SK-N-SH (cell line): Measurements from ENCODE around the gene TBX15. TPM values are rescaled to one million over a fixed set of nuclear protein-coding genes. Genes with fewer than 3 reads are reported as not detected.
"Not testable (repeated sequence)": the region's sequence is repeated elsewhere in the genome, so short reads cannot be mapped to it uniquely, and the experiment has no call there.

ENCODE experiments used
- CTCF ChIA-PET: fragments of 300-600, 350-600 bp; formaldehyde crosslinking; extraction: SDS; loops from one replicate; lab custom pipeline; 2021; lab: Yijun Ruan, JAX
- POLR2A ChIA-PET: fragments of 350-600 bp; sonication (Branson Sonifier 250); formaldehyde crosslinking; extraction: SDS; loops from one replicate; lab custom pipeline; 2020; ENCODE audit warnings: antibody characterized with exemption, inconsistent platforms; lab: Yijun Ruan, JAX
- DNase-seq: peaks from one replicate; pipeline ENCODE4 v3.0.0; 2012
- H2AFZ ChIP-seq: fragments of 200-600 bp; sonication (generic); 2 replicates; pipeline ENCODE4 v1.8.1; 2016; ENCODE audit warnings: antibody characterized with exemption, mild to moderate bottlenecking, low read depth
- H3F3A ChIP-seq: fragments of 200-600 bp; sonication (generic); replicated peaks from 2 replicates; pipeline ENCODE3; 2016; ENCODE audit warnings: antibody characterized with exemption, mild to moderate bottlenecking; ENCODE audit not compliant: insufficient read depth
- H3K27ac ChIP-seq, 2 experiments: fragments of 200-500 bp in 1 of 2; fragments of 200-600 bp in 1 of 2; sonication (Bioruptor generic) in 1 of 2; sonication (generic), shearing (Covaris generic) in 1 of 2; 2 replicates each; pipeline versions ENCODE4 v1.5.1 to v1.6.1; 2014 to 2016; ENCODE audit warnings: low read depth in 2 of 2, inconsistent platforms in 1 of 2, low read length in 1 of 2, mild to moderate bottlenecking in 1 of 2, mixed read lengths in 1 of 2
- H3K27me3 ChIP-seq: fragments of 200-600 bp; sonication (generic), shearing (Covaris generic); 2 replicates; pipeline ENCODE4 v1.6.1; 2016; ENCODE audit warnings: mixed run types; ENCODE audit not compliant: insufficient read depth
- H3K36me3 ChIP-seq, 2 experiments: fragments of 200-500 bp in 1 of 2; fragments of 200-600 bp in 1 of 2; sonication (Bioruptor generic) in 1 of 2; sonication (generic) in 1 of 2; replicated peaks in 1 of 2; 2 replicates each; pipeline versions ENCODE3 to v1.5.1; 2014 to 2016; ENCODE audit warnings: low read length in 1 of 2, mild to moderate bottlenecking in 1 of 2; ENCODE audit not compliant: insufficient read depth in 2 of 2, control insufficient read depth in 1 of 2
- H3K4me1 ChIP-seq, 2 experiments: fragments of 200-500 bp in 1 of 2; fragments of 200-600 bp in 1 of 2; sonication (Bioruptor generic) in 1 of 2; sonication (generic), shearing (Covaris generic) in 1 of 2; 2 replicates each; pipeline versions ENCODE4 v1.5.1 to v1.6.1; 2014 to 2016; ENCODE audit warnings: low read depth in 1 of 2, low read length in 1 of 2, mixed run types in 1 of 2; ENCODE audit not compliant: insufficient read depth in 2 of 2, control insufficient read depth in 1 of 2
- H3K4me2 ChIP-seq: fragments of 200-600 bp; sonication (generic), shearing (Covaris generic); 2 replicates; pipeline ENCODE4 v1.6.1; 2017; ENCODE audit warnings: mixed run types
- H3K4me3 ChIP-seq, 2 experiments: fragments of 200-500 bp in 1 of 2; fragments of 200-600 bp in 1 of 2; sonication (Bioruptor generic) in 1 of 2; sonication (generic), shearing (Covaris generic) in 1 of 2; 2 replicates each; pipeline versions ENCODE4 v1.5.1 to v1.8.1; 2014 to 2016; ENCODE audit warnings: low read depth in 2 of 2, inconsistent platforms in 1 of 2, low read length in 1 of 2, mild to moderate bottlenecking in 1 of 2, mixed read lengths in 1 of 2, moderate library complexity in 1 of 2
- H3K79me2 ChIP-seq: fragments of 200-600 bp; sonication (generic); 2 replicates; pipeline ENCODE4 v1.8.1; 2017; ENCODE audit warnings: mild to moderate bottlenecking; ENCODE audit not compliant: insufficient read depth
- H3K9ac ChIP-seq: fragments of 200-600 bp; sonication (generic); 2 replicates; pipeline ENCODE4 v1.6.1; 2017; ENCODE audit warnings: mixed run types
- H3K9me2 ChIP-seq: fragments of 200-600 bp; sonication (generic); 2 replicates; pipeline ENCODE4 v1.6.1; 2017; ENCODE audit warnings: mixed run types
- H3K9me3 ChIP-seq: fragments of 200-600 bp; sonication (generic); 2 replicates; pipeline ENCODE4 v1.6.1; 2017; ENCODE audit warnings: mixed run types, mild to moderate bottlenecking, moderate library complexity
- H4K20me1 ChIP-seq: fragments of 200-600 bp; sonication (generic); 2 replicates; pipeline ENCODE4 v1.6.1; 2017; ENCODE audit warnings: mild to moderate bottlenecking, mixed run types; ENCODE audit not compliant: insufficient read depth
- EZH2phosphoT487 ChIP-seq: fragments of 200-600 bp; sonication (generic); IDR thresholded peaks from 2 replicates; pipeline ENCODE4 v1.6.1; 2017; ENCODE audit warnings: low read depth, mixed run types, mild to moderate bottlenecking, antibody characterized with exemption, moderate library complexity, borderline replicate concordance
- FOSL2 ChIP-seq: IDR thresholded peaks from 2 replicates; pipeline ENCODE4 v1.4.0; 2012; ENCODE audit warnings: low read depth, mild to moderate bottlenecking, moderate library complexity, borderline replicate concordance
- FOXJ3 ChIP-seq: sonication (generic); formaldehyde crosslinking; IDR thresholded peaks from 2 replicates; pipeline ENCODE4 v1.5.1; 2020; ENCODE audit warnings: mild to moderate bottlenecking, missing genetic modification reagents
- GABPA ChIP-seq: IDR thresholded peaks from 2 replicates; pipeline ENCODE4 v1.4.0; 2012; ENCODE audit warnings: low read depth, mild to moderate bottlenecking
- MEF2A ChIP-seq: IDR thresholded peaks from 2 replicates; pipeline ENCODE4 v1.4.0; 2012; ENCODE audit warnings: low read depth, borderline replicate concordance
- NRF1 ChIP-seq: IDR thresholded peaks from 2 replicates; pipeline ENCODE4 v1.6.1; 2012; ENCODE audit warnings: low read depth, mild to moderate bottlenecking, low read length
- POLR2AphosphoS5 ChIP-seq: IDR thresholded peaks from 2 replicates; pipeline ENCODE4 v1.6.1; 2012; ENCODE audit warnings: low read depth, low read length
- SMC3 ChIP-seq: IDR thresholded peaks from 2 replicates; pipeline ENCODE4 v1.6.1; 2012; ENCODE audit warnings: low read depth, low read length, improper control_type of control experiment
- TEAD4 ChIP-seq: IDR thresholded peaks from 2 replicates; pipeline ENCODE4 v1.4.0; 2012; ENCODE audit warnings: mild to moderate bottlenecking, borderline replicate concordance; ENCODE audit not compliant: insufficient read depth
- YY1 ChIP-seq: IDR thresholded peaks from 2 replicates; pipeline ENCODE4 v1.4.0; 2012; ENCODE audit warnings: low read depth, mild to moderate bottlenecking
- WGBS: methylation state at CpG from one replicate; pipeline ENCODE4 v1.1.6; 2017; ENCODE audit warnings: low lambda C conversion rate; 5-methylcytosine and 5-hydroxymethylcytosine counted together
- polyA plus RNA-seq, 3 experiments: library from polyadenylated mRNA; depleted of rRNA; stranded (reverse); fragments of >200 nt; gene quantifications; 2 replicates each; pipeline ENCODE4 v1.2.3, GENCODE V29; 2012
- TF ChIP-seq, protein P1 (sequence below): fragments of 150-350 bp; IDR thresholded peaks from 2 replicates; pipeline ENCODE4 v1.6.1; 2017; ENCODE audit warnings: antibody characterized with exemption, low read length, low read depth, borderline replicate concordance
- TF ChIP-seq, protein P2 (sequence below): IDR thresholded peaks from 2 replicates; pipeline ENCODE4 v1.4.0; 2012; ENCODE audit warnings: low read depth, borderline replicate concordance
- TF ChIP-seq, protein P3 (sequence below): fragments of 200-600 bp; sonication (generic); IDR thresholded peaks from 2 replicates; pipeline ENCODE4 v1.6.1; 2017; ENCODE audit warnings: antibody characterized with exemption, mild to moderate bottlenecking, moderate library complexity
- TF ChIP-seq, protein P4 (sequence below): fragments of 150-350 bp; IDR thresholded peaks from 2 replicates; pipeline ENCODE4 v1.6.1; 2016; ENCODE audit warnings: mild to moderate bottlenecking, low read depth, low read length

The TBX15 gene
- polyA plus RNA-seq, 1 of the 3 experiments (the other 2 are of a cell fraction), result 0.02 TPM

DNA sequence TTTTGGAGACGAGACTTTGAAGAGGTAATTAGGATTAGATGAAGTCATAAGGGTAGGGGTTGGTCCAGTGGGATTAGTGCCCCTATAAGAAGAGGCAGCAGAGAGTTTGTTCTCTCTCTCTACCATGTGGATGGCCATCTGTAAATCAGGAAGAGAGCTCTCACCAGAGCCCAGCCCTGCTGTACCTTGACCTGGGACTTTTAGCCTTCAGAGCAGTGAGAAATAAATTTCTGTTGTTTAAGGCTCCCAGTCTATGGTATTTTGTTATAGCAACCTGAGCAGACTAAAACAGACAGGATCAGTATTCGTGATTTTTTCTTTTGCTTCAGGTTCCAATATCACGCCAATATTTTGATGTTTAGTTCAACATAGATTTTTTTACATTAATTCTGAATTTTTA, 30.0 kb downstream of the TBX15 start:
- no peak for DNase-seq
- Histone ChIP-seq H3K79me2 (no peaks in the 10 kb centered on the region), H3K4me1 (no peaks in the 10 kb centered on the region), H3K9me3 (no peaks in the 10 kb centered on the region), H3K27ac (no peak overlapping the region), H3K9me2 (no peaks in the 10 kb centered on the region), H3K36me3 (no peaks in the 10 kb centered on the region), H3K27me3 (no peaks in the 10 kb centered on the region; the same call in 1 of the 2 replicates), H4K20me1 (no peaks in the 10 kb centered on the region), H3K4me3 (no peak overlapping the region), H3F3A (no peaks in the 10 kb centered on the region), H3K9ac (no peak overlapping the region), H2AFZ (no peak overlapping the region), H3K4me2 (no peak overlapping the region)
- WGBS, result 17% methylated on average over 3 of the region's 3 CpGs
- POLR2A ChIA-PET, result no interaction called here
- CTCF ChIA-PET, result no interaction called here
- TF ChIP-seq YY1, result no peak
- TF ChIP-seq GABPA, result no peak
- TF ChIP-seq, protein P1, sequence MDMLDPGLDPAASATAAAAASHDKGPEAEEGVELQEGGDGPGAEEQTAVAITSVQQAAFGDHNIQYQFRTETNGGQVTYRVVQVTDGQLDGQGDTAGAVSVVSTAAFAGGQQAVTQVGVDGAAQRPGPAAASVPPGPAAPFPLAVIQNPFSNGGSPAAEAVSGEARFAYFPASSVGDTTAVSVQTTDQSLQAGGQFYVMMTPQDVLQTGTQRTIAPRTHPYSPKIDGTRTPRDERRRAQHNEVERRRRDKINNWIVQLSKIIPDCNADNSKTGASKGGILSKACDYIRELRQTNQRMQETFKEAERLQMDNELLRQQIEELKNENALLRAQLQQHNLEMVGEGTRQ, result no peak
- TF ChIP-seq, protein P2, sequence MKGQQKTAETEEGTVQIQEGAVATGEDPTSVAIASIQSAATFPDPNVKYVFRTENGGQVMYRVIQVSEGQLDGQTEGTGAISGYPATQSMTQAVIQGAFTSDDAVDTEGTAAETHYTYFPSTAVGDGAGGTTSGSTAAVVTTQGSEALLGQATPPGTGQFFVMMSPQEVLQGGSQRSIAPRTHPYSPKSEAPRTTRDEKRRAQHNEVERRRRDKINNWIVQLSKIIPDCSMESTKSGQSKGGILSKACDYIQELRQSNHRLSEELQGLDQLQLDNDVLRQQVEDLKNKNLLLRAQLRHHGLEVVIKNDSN, result no peak
- TF ChIP-seq NRF1, result no peak

DNA sequence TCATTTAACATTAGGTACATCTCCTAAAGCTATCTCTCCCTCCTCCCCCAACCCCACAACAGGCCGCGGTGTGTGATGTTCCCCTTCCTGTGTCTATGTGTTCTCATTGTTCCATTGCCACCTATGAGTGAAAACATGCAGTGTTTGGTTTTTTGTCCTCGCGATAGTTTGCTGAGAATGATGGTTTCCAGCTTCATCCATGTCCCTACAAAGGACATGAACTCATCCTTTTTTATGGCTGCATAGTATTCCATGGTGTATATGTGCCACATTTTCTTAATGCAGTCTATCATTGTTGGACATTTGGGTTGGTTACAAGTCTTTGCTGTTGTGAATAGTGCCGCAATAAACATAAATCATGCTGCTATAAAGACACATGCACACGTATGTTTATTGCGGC, 30.6 kb downstream of the TBX15 start:
- DNase-seq, H3K4me3 ChIP-seq, H3K4me2 ChIP-seq, H3K9me2 ChIP-seq, H4K20me1 ChIP-seq, H3K79me2 ChIP-seq, H2AFZ ChIP-seq, H3K4me1 ChIP-seq, POLR2A ChIA-PET, H3K36me3 ChIP-seq, H3K27me3 ChIP-seq, H3K9me3 ChIP-seq, H3K27ac ChIP-seq, H3F3A ChIP-seq, CTCF ChIA-PET, H3K9ac ChIP-seq: not testable (repeated sequence)
- 53% methylated on average over 7 of the region's 7 CpGs for WGBS

DNA sequence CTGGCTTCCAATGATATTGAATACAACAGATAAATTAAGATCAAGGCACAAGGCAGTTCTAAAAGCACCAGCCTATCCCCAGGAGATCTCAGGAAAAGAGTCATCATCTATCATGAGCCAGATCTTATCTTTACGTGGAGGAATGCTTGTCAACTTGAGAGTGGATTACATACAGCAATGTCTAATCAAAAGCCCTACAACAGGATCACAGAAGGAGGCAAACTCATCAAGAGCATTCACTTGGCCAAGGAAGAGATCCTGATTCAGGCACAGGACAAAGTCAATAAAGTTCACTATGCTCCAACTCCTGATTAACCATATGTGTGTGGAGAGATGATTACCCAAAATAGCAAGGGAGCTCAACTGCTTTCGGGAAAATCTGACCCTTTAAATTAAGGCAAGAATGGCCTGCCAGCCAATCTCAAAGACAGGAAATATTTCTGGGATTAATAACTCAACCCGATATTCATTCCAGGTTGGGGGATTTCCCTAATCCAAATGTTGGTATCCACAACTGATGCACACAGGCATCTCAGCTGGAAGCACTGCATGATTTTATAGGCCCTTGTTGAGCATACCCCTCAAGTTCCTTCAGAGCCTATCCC, 33.7 kb downstream of the TBX15 start:
- Histone ChIP-seq H3K9me3 (no peaks in the 10 kb centered on the region), H3K27me3 (no peaks in the 10 kb centered on the region), H3F3A (no peaks in the 10 kb centered on the region), H3K9me2 (no peaks in the 10 kb centered on the region), H3K9ac (no peak overlapping the region), H3K4me3 (no peak overlapping the region), H3K4me1 (no peaks in the 10 kb centered on the region), H3K4me2 (no peak overlapping the region), H2AFZ (no peak overlapping the region), H3K27ac (no peak overlapping the region), H4K20me1 (no peaks in the 10 kb centered on the region), H3K36me3 (no peaks in the 10 kb centered on the region), H3K79me2 (no peaks in the 10 kb centered on the region)
- no peak for DNase-seq
- WGBS, result 15% methylated on average over 3 of the region's 3 CpGs
- CTCF ChIA-PET, result no interaction called here
- POLR2A ChIA-PET, result no interaction called here
- TF ChIP-seq, protein P3, sequence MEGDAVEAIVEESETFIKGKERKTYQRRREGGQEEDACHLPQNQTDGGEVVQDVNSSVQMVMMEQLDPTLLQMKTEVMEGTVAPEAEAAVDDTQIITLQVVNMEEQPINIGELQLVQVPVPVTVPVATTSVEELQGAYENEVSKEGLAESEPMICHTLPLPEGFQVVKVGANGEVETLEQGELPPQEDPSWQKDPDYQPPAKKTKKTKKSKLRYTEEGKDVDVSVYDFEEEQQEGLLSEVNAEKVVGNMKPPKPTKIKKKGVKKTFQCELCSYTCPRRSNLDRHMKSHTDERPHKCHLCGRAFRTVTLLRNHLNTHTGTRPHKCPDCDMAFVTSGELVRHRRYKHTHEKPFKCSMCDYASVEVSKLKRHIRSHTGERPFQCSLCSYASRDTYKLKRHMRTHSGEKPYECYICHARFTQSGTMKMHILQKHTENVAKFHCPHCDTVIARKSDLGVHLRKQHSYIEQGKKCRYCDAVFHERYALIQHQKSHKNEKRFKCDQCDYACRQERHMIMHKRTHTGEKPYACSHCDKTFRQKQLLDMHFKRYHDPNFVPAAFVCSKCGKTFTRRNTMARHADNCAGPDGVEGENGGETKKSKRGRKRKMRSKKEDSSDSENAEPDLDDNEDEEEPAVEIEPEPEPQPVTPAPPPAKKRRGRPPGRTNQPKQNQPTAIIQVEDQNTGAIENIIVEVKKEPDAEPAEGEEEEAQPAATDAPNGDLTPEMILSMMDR, result no peak
- TF ChIP-seq FOSL2 (no peak), GABPA (no peak), POLR2AphosphoS5 (no peak), FOXJ3 (CRISPR knock-in tag) (no peak), SMC3 (no peak), TEAD4 (no peak), EZH2phosphoT487 (no peak), MEF2A (no peak)
- TF ChIP-seq, protein P4, sequence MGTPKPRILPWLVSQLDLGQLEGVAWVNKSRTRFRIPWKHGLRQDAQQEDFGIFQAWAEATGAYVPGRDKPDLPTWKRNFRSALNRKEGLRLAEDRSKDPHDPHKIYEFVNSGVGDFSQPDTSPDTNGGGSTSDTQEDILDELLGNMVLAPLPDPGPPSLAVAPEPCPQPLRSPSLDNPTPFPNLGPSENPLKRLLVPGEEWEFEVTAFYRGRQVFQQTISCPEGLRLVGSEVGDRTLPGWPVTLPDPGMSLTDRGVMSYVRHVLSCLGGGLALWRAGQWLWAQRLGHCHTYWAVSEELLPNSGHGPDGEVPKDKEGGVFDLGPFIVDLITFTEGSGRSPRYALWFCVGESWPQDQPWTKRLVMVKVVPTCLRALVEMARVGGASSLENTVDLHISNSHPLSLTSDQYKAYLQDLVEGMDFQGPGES, result no peak
- TF ChIP-seq, protein P2, result no peak
- TF ChIP-seq, protein P1, result no peak
